ENCODE results near the gene CEP89.
A peak's percentile ranks its signal among the peaks of the same experiment; 100 is the strongest.

The CEP89 gene

DNA sequence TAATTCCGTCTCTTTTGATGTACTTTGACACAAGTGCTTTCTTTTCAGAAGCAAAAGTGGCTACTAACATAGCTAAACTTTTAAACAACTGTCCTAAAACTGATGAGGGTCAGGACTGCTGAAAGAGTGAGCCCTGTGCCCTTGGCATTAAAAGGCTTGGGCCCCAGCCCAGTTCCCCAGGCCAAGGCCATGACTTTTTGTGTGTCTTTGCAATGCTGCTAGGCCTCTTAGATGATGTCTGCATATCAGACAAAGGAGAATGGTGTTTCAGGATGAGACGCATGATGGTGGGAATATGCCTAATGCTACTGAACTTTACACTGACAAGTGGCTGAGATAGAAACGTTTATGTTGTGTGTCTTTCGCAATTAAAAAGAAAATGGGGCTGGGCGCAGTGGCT lies 140.1 kb downstream of the CEP89 start:
- no peak for DNase-seq

GRCh38 chr19:32830231-32831014 lies 141.3 kb downstream of the CEP89 start:
- DNase-seq = peak; percentile 90

DNA sequence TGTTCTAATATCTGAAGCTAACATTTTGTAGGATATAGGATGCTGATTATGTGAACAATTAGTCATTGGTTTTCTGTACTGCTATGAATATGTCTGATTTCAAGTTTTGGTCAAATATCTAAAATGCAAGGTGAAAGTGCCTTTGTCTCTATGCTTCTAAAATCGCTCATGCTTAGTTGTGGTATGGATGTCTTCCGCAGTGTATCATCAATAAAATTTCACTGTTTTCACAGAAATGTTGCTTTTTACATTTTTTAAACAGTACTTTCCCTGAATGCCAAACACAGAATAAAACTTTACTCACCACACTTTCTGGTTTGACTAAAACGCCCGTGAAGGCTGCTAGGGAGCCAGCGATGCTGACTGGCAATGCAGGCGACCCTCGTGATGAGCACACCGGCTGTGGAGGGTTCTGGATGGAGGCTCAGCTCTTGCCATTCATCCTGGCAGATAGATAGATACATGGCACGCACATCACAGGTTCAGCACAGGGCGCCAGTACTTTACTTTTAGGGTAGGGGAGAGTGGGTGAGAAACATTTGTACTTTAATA lies 142.3 kb downstream of the CEP89 start:
- no peak for DNase-seq

DNA sequence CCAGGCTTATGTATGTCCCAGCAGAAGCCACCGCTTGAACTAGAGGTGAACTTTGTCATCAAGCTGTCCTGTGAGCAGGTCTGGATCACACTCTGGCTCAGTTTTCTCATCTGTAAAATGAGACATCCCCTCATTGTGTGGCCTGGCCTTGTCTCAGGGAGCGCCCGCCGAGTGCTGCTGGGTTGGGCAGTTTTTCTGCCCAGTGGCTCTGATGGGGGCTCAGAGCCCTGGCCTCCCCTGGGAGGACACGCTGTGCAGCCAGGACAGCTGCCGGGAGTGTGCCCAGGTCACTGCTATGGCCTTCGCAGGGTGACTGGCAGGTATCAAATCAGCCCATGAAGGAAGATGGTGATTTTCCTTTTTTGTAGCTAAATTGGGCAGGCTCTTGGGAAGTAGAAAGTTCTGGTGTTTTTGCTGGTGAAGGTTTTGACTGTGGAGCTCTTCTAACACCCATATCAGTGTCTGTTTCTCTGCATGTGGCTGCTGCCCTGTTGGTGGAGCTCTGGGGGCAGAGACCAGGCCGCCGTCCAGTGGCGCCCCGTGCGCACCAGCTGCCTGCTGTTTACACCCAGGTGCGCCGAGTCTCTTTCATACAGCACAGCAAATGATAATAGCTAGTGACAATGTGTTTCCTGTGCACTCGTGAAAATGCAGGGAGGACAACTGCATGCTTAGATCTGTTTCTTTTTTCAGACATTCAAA lies 143.0 kb downstream of the CEP89 start:
- no peak for DNase-seq

GRCh38 chr19:32828139-32828538 lies 143.6 kb downstream of the CEP89 start:
- DNase-seq = no peak

Data from EL (cell line).